H1 (cell line): ENCODE measurements around the gene NT5DC3.

Experiments used
- CTCF ChIP-seq, 3 experiments: IDR thresholded peaks; 1 replicate in 2 of 3; 2 replicates in 1 of 3; pipeline versions ENCODE4 v1.5.1 to v1.6.1; 2011; ENCODE audit warnings: low read length in 3 of 3, mild to moderate bottlenecking in 3 of 3, inconsistent platforms in 2 of 3, low read depth in 1 of 3, moderate library complexity in 1 of 3; ENCODE audit not compliant: insufficient read depth in 1 of 3; ENCODE audit errors: control extremely low read depth in 1 of 3
- EZH2 ChIP-seq: fragments of 200-600 bp; sonication (generic); IDR thresholded peaks from 2 replicates; pipeline ENCODE4 v1.7.1; 2012; ENCODE audit warnings: low read depth, mild to moderate bottlenecking, moderate library complexity, low read length, inconsistent platforms; ENCODE audit not compliant: severe bottlenecking
- GABPA ChIP-seq: IDR thresholded peaks from 2 replicates; pipeline ENCODE4 v1.6.1; 2011; ENCODE audit warnings: mild to moderate bottlenecking, low read length, moderate library complexity, borderline replicate concordance; ENCODE audit not compliant: insufficient read depth
- HDAC6 ChIP-seq: IDR thresholded peaks from one replicate; pipeline ENCODE4 v1.7.1; 2012; ENCODE audit warnings: low read depth, mild to moderate bottlenecking, inconsistent platforms, low read length, moderate library complexity
- JUN ChIP-seq: IDR thresholded peaks from 2 replicates; pipeline ENCODE4 v1.6.1; 2011; ENCODE audit warnings: low read depth, mild to moderate bottlenecking, improper control_type of control experiment, low read length
- JUND ChIP-seq: IDR thresholded peaks from 2 replicates; pipeline ENCODE4 v1.6.1; 2011; ENCODE audit warnings: mild to moderate bottlenecking, improper control_type of control experiment, low read length
- POLR2A ChIP-seq, 2 experiments: IDR thresholded peaks; 1 replicate in 1 of 2; 2 replicates in 1 of 2; pipeline ENCODE4 v1.6.1; 2011; ENCODE audit warnings: low read depth in 2 of 2, low read length in 2 of 2, mild to moderate bottlenecking in 2 of 2; ENCODE audit errors: control extremely low read depth in 1 of 2
- POLR2AphosphoS5 ChIP-seq: IDR thresholded peaks from 2 replicates; pipeline ENCODE4 v1.6.1; 2011; ENCODE audit warnings: low read depth, low read length
- RAD21 ChIP-seq, 2 experiments: IDR thresholded peaks in 1 of 2; conservative IDR thresholded peaks in 1 of 2; 2 replicates each; pipeline ENCODE4 v1.6.1; 2011; ENCODE audit warnings: low read depth in 2 of 2, low read length in 2 of 2, improper control_type of control experiment in 1 of 2, inconsistent platforms in 1 of 2, mild to moderate bottlenecking in 1 of 2, moderate library complexity in 1 of 2

GRCh38 chr12:103839103-103839502 is 1.9 kb downstream of the NT5DC3 start:
- TF ChIP-seq CTCF (IDR thresholded peaks at IDR 0.05; ENCODE audit: control extremely low read depth in 1 of 3, insufficient read depth in 1 of 3, low read depth in 1 of 3, low read length in 3 of 3), result no peak
- no peak for TF ChIP-seq JUN
- no peak for TF ChIP-seq POLR2AphosphoS5
- TF ChIP-seq GABPA, result no peak
- TF ChIP-seq HDAC6, result no peak
- no peak for TF ChIP-seq POLR2A (IDR thresholded peaks at IDR 0.05; ENCODE audit: control extremely low read depth in 1 of 2, low read depth in 2 of 2, low read length in 2 of 2)
- TF ChIP-seq JUND, result no peak
- no peak for TF ChIP-seq EZH2
- no peak for TF ChIP-seq RAD21 (IDR thresholded peaks at IDR 0.05 in 1 of 2, conservative IDR thresholded peaks at IDR 0.05 in 1 of 2; ENCODE audit: low read depth in 2 of 2, low read length in 2 of 2)
